NB4 (cell line): ENCODE data around the gene ALDH3A2.
"Not testable (repeated sequence)": the region's sequence is repeated elsewhere in the genome, so short reads cannot be mapped to it uniquely, and the experiment has no call there.

Experiments used
- DNase-seq: peaks from one replicate; pipeline ENCODE4 v3.0.0; 2010; ENCODE audit warnings: low read depth
- H3K4me3 ChIP-seq: one replicate; pipeline ENCODE4 v1.5.1; 2011; ENCODE audit warnings: mild to moderate bottlenecking, low read depth, low read length, moderate library complexity
- CTCF ChIP-seq: IDR thresholded peaks from one replicate; pipeline ENCODE4 v1.5.1; 2012; ENCODE audit warnings: low read depth, low read length
- MYC ChIP-seq: IDR thresholded peaks from 2 replicates; pipeline ENCODE4 v1.6.1; 2011; ENCODE audit warnings: low read depth, low read length
- POLR2A ChIP-seq: IDR thresholded peaks from 2 replicates; pipeline ENCODE4 v1.6.1; 2011; ENCODE audit warnings: mild to moderate bottlenecking; ENCODE audit not compliant: insufficient read length; ENCODE audit errors: extremely low read depth
- TF ChIP-seq, protein P1 (sequence below): IDR thresholded peaks from 2 replicates; pipeline ENCODE4 v1.6.1; 2011; ENCODE audit warnings: low read depth, low read length

ALDH3A2 gene

DNA sequence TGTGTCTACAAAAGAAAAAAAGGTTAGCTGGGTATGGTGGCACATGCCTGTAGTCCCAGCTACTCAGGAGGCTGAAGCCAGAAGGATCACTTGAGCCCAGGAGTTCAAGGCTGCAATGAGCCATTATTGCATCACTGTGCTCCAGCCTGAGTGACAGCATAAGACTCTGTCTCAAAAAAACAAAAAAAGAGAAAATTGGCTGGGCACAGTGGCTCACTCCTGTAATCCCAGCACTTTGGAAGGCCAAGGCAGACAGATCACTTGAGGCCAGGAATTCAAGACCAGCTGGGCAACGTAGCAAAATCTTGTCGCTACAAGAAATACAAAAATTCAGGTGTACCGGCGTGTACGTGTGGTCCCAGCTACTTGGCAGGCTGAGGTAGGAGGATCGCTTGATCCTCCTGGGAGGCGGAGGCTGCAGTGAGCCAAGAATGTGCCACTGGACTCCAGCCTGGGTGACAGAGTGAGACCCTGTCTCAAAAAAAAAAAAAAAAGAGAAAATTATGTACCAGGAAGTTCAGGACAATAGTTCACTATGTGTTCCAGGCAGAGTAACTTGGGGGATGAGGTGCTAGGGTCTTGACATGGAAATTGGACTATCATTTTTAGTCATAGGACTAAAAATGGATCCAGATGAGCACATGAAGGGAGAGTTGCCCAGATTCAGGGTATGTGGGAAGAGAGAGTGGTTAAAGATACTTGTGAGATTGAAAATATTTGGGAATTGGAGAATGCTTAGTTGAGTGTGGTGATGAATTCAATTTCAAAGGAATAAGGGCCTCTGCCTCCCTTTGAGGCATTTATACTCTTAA is 11.0 kb downstream of the ALDH3A2 start:
- no peak overlapping the region for H3K4me3 ChIP-seq
- no peak for DNase-seq

DNA sequence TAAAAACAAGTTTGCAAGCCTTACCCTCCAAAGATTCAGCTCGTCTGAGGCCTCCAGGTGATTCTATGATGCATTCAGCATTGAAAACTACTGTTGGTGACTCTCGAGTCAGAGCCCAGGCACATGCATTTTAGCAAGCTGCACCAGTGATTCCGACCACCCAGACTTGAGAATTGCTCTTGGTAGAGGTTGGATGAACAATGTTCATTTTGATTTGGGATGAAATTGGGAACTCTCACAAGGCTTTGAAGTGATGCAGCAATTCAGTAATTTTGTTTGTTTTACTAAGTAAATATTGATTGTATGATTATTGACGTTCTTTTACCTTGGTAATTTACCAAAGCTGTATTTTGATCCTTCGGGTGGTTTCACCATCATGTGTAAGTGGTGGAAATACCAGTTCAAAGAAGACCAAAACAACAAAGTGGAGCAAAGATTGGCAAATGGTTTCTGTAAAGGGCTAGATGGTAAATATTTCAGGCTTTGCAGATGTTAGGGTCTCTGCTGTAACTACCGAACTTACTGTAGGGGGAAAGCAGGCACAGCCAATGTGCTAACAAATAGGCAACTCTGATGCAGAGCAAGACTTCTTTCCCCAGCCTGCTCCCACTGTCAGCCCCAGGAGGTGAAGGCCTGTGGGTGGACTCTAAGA is 11.8 kb downstream of the ALDH3A2 start:
- TF ChIP-seq CTCF (no peak), POLR2A (no peak), MYC (no peak)
- TF ChIP-seq, protein P1, sequence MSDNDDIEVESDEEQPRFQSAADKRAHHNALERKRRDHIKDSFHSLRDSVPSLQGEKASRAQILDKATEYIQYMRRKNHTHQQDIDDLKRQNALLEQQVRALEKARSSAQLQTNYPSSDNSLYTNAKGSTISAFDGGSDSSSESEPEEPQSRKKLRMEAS = no peak
- H3K4me3 ChIP-seq = no peak overlapping the region
- no peak for DNase-seq

More for the DNA sequence above, 11.0 kb downstream of the ALDH3A2 start:
- TF ChIP-seq MYC (no peak), POLR2A (no peak)

GRCh38 chr17:19661121-19661520 is 12.6 kb downstream of the ALDH3A2 start:
- TF ChIP-seq CTCF (no peak), POLR2A (no peak), MYC (no peak)
- TF ChIP-seq, protein P1 = no peak
- DNase-seq = no peak
- no peak overlapping the region for H3K4me3 ChIP-seq

- DNase-seq = no peak
- TF ChIP-seq MYC = no peak
- TF ChIP-seq, protein P1 = no peak
- no peak for TF ChIP-seq CTCF
- no peak for TF ChIP-seq POLR2A
- H3K4me3 ChIP-seq = no peak overlapping the region
Observed at GRCh38 chr17:19663097-19663496, 14.5 kb downstream of the ALDH3A2 start.

DNA sequence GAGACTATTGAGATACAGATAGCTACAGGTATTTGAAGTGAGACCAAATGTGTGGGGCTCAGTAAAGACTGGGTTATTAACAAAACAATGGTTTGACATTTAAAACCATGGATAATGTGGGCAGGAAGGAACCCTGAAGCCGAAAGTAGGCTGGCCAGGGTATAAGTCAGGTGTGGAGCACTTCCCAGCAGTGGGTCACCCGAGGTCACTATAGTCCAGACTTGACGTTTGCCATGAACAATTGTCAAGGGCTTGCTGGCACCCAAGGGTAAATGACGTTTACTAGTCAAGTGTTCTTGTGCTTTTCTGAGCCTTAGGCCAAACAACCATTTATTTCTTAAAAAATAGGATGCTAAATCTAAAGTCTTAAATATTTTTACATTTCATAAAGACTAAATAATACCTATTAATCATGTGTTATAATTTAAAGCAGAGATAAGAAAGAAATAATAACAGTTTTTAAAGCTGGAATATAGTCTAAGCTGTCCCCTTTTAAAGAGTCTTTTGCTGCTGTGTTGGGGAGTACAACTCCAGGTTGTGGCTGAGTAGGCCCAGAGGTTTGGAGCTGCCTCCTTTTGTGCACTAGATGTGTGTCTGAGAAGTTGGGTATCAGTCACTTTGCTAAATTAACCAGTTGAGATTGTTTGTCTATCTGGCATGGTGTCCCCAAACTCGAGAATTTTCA is 15.7 kb downstream of the ALDH3A2 start:
- TF ChIP-seq CTCF (no peak), MYC (no peak), POLR2A (no peak)
- TF ChIP-seq, protein P1 = no peak
- H3K4me3 ChIP-seq = no peak overlapping the region
- no peak for DNase-seq

DNA sequence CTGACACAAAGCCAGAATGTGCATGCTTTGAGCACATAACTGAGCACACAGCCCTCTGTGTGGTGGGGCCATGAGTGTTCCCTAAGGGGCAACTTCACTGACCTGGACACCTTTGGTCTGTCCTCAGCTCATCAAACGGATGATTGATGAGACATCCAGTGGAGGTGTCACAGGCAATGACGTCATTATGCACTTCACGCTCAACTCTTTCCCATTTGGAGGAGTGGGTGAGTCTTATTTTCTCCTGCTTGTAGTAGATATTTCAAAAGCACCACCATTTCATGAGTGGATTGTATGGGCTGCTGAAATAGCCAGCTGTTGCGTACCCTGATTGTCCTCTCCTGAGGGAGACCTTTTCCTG is 16.2 kb downstream of the ALDH3A2 start:
- TF ChIP-seq MYC (no peak), POLR2A (no peak), CTCF (no peak)
- TF ChIP-seq, protein P1 = no peak
- no peak for DNase-seq
- no peak overlapping the region for H3K4me3 ChIP-seq

DNA sequence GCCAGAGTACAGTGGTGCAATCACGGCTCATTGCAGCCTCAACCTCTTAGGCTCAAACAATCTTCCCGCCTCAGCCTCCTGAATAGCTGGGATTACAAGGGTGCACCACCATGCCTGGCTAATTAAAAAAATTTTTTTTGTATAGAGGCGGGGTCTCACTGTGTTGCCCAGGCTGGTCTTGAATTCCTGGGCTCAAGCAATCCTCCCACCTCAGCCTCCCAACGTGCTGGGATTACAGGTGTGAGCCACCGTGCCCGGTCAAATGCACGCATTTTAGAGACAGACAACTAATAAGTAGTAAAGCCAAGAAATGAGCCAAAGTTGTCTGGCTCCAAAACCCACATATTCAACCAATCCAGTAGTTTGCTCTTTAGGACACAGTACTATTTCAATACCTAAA is 21.1 kb downstream of the ALDH3A2 start:
- not testable (repeated sequence) for H3K4me3 ChIP-seq, DNase-seq
